Liver (tissue), 3 donors: ENCODE data around the gene CSNK1D.

Experiments used
- HNF4G ChIP-seq: IDR thresholded peaks from 2 replicates; pipeline ENCODE4 v1.6.1; 2016; ENCODE audit warnings: antibody characterized with exemption
- TAF1 ChIP-seq: conservative IDR thresholded peaks from 2 replicates; pipeline ENCODE4 v1.6.1; 2016; ENCODE audit warnings: antibody characterized with exemption, mild to moderate bottlenecking
- YY1 ChIP-seq: IDR thresholded peaks from 2 replicates; pipeline ENCODE4 v1.6.1; 2016; ENCODE audit warnings: antibody characterized with exemption, mild to moderate bottlenecking
- TF ChIP-seq, protein P1 (sequence below): fragments of 150-350 bp; IDR thresholded peaks from 2 replicates; pipeline ENCODE4 v1.5.1; 2017; ENCODE audit warnings: improper control_type of control experiment, low read depth, low read length; ENCODE audit not compliant: missing input control
- donor health status: healthy.
- donor health status: healthy.

DNA sequence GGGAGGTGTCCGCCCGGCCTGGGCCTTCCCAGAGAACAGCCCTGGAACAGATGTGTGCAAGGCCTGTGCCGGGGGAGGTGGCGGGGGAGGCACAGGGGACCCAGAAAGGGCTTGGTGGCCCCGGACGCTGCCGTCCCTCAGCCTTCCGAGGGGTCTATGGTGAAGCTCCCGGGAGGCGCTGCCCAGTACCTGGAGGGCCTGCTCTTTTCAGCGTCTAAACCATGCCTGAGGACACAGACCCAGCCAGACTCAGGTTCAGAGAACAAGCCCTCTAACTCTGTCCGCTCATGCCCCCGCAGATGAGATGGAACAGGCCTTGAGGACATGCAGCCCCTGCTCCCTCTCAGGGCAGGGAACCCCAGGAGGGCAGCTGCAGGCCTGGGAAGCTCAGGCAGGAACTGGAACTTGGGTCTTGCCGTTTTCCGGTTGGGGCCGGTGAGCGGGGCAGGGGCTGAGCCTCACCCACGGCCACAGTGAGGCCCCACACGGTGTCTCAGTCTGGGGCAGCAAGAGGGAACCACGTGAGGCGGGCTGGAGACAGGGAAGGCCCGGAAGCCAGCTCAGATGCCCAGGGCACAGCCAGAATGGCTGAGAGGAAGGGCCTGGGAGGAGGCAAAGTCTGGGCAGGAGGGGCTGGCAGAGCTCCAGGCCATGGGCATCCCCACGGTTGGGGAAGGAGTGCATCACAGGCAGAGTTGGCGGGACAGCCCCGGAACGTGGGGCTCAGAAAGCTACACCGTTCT is 32.1 kb downstream of the CSNK1D start:
- TF ChIP-seq, protein P1, sequence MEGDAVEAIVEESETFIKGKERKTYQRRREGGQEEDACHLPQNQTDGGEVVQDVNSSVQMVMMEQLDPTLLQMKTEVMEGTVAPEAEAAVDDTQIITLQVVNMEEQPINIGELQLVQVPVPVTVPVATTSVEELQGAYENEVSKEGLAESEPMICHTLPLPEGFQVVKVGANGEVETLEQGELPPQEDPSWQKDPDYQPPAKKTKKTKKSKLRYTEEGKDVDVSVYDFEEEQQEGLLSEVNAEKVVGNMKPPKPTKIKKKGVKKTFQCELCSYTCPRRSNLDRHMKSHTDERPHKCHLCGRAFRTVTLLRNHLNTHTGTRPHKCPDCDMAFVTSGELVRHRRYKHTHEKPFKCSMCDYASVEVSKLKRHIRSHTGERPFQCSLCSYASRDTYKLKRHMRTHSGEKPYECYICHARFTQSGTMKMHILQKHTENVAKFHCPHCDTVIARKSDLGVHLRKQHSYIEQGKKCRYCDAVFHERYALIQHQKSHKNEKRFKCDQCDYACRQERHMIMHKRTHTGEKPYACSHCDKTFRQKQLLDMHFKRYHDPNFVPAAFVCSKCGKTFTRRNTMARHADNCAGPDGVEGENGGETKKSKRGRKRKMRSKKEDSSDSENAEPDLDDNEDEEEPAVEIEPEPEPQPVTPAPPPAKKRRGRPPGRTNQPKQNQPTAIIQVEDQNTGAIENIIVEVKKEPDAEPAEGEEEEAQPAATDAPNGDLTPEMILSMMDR = no peak
- TF ChIP-seq YY1 (no peak), TAF1 (no peak), HNF4G (no peak)
